Body of pancreas (tissue), 4 donors: ENCODE measurements around the gene FERMT3. TPM values are rescaled to one million over a fixed set of nuclear protein-coding genes. Genes with fewer than 3 reads are reported as not detected.

Experiments
- ATAC-seq: fragments of 150-250 bp; one replicate; pipeline ENCODE4 v1.9.1; 2016
- DNase-seq, 4 donors: peaks; one replicate each; pipeline ENCODE4 v3.0.0-alpha.2; 2019
- H3K27ac ChIP-seq, 4 donors: fragments of 200-600 bp; sonication (generic); 1 replicate in 3 of 4; 2 replicates in 1 of 4; pipeline versions ENCODE4 v1.5.1 to v1.6.1; 2016 to 2019; ENCODE audit warnings: mild to moderate bottlenecking in 1 of 4, mixed read lengths in 1 of 4, moderate library complexity in 1 of 4
- H3K27me3 ChIP-seq, 2 donors: fragments of 200-600 bp; sonication (generic); one replicate each; pipeline ENCODE4 v1.6.0; 2016; ENCODE audit warnings: mild to moderate bottlenecking in 1 of 2
- H3K36me3 ChIP-seq, 2 donors: fragments of 200-600 bp; sonication (generic); replicated peaks in 1 of 2; 2 replicates each; pipeline ENCODE4 v1.5.1; 2016; ENCODE audit warnings: low read depth in 2 of 2; ENCODE audit not compliant: insufficient read depth in 1 of 2
- H3K4me1 ChIP-seq: fragments of 200-600 bp; sonication (generic); one replicate; pipeline ENCODE4 v1.6.0; 2016
- H3K4me3 ChIP-seq, 2 donors: fragments of 200-600 bp; sonication (generic); 1 replicate in 1 of 2; 2 replicates in 1 of 2; pipeline ENCODE4 v1.5.1; 2016 to 2019
- H3K9me3 ChIP-seq, 3 donors: fragments of 200-600 bp; sonication (generic); 1 replicate in 2 of 3; 2 replicates in 1 of 3; pipeline ENCODE4 v1.5.1; 2016
- POLR2A ChIP-seq, 3 donors: fragments of 450-650 bp; IDR thresholded peaks; one replicate each; pipeline ENCODE4 v1.6.1; 2016; ENCODE audit warnings: antibody characterized with exemption in 3 of 3, mild to moderate bottlenecking in 2 of 3
- WGBS, 2 donors: methylation state at CpG; one replicate each; pipeline ENCODE4 v1.1.5; 2017; 5-methylcytosine and 5-hydroxymethylcytosine counted together
- intact Hi-C: fragments of 100-400 bp; cut with DNase I; formaldehyde crosslinking; loops from one replicate; pipeline ENCODE4 v1.15.1; 2023
- total RNA-seq, 2 donors: library from RNA; depleted of rRNA; stranded (reverse); fragments of >200 nt; gene quantifications; one replicate each; pipeline ENCODE4 v1.1.0, GENCODE V29; 2016
- TF ChIP-seq, protein P1 (sequence below), 7 experiments: fragments of 450-650 bp in 4 of 7; fragments of 200-600 bp in 3 of 7; sonication (generic) in 3 of 7; IDR thresholded peaks; one replicate each; pipeline ENCODE4 v1.5.1; 2016 to 2019; ENCODE audit warnings: antibody characterized with exemption in 7 of 7

Gene FERMT3
- total RNA-seq, 2 donors from 2014 or later, result 8.6 to 9.1 TPM

DNA sequence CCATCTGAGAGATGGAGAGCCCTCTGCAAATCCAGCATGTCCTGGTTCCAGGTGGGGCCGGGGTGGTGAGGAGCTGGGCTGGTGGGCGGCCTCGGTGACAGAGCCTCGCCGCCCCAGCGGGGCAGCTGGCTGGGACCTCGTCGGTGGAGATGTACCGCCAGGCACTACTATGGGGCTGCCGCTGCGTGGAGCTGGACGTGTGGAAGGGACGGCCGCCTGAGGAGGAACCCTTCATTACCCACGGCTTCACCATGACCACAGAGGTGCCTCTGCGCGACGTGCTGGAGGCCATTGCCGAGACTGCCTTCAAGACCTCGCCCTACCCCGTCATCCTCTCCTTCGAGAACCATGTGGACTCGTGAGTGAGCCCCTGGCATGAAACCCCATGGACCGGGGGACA lies 51.8 kb downstream of the FERMT3 start:
- no peak overlapping the region for H3K4me3 ChIP-seq
- H3K4me1 ChIP-seq, result no peaks in the 10 kb centered on the region
- no peak overlapping the region for H3K27ac ChIP-seq
- no peaks in the 10 kb centered on the region for H3K9me3 ChIP-seq
- DNase-seq, result no peak
- no peaks in the 10 kb centered on the region for H3K36me3 ChIP-seq
- TF ChIP-seq, protein P1, sequence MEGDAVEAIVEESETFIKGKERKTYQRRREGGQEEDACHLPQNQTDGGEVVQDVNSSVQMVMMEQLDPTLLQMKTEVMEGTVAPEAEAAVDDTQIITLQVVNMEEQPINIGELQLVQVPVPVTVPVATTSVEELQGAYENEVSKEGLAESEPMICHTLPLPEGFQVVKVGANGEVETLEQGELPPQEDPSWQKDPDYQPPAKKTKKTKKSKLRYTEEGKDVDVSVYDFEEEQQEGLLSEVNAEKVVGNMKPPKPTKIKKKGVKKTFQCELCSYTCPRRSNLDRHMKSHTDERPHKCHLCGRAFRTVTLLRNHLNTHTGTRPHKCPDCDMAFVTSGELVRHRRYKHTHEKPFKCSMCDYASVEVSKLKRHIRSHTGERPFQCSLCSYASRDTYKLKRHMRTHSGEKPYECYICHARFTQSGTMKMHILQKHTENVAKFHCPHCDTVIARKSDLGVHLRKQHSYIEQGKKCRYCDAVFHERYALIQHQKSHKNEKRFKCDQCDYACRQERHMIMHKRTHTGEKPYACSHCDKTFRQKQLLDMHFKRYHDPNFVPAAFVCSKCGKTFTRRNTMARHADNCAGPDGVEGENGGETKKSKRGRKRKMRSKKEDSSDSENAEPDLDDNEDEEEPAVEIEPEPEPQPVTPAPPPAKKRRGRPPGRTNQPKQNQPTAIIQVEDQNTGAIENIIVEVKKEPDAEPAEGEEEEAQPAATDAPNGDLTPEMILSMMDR (IDR thresholded peaks at IDR 0.05), result no peak
- no peak for TF ChIP-seq POLR2A (IDR thresholded peaks at IDR 0.05)
- intact Hi-C loops, result no loop called here
- no peak for ATAC-seq
- 88 to 89% methylated on average over 6 to 18 of the region's 24 CpGs for WGBS, 2 donors
- H3K27me3 ChIP-seq, result no peaks in the 10 kb centered on the region

DNA sequence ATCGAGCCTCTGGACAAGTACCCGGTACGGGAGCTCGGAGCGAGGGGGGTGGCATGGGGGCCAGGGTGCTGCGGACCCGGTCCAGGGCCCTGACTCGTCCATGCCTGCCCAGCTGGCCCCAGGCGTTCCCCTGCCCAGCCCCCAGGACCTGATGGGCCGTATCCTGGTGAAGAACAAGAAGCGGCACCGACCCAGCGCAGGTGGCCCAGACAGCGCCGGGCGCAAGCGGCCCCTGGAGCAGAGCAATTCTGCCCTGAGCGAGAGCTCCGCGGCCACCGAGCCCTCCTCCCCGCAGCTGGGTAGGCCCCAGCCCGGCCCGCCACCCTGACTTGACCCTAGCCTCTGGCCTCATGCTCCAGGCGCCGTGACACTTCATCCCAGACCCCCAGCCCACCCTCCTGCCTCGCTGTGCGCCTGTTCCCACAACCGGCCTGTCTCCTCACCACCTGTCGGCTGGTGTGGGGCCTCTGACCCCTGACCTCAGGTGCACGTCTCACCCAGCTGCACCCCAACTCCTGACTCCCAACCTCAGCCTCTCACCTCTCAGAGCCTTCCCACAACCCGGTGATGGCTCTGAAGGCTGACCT lies 52.5 kb downstream of the FERMT3 start:
- intact Hi-C loops, result no loop called here
- 93 to 94% methylated on average over 14 to 26 of the region's 32 CpGs for WGBS, 2 donors
- no peak for DNase-seq

DNA sequence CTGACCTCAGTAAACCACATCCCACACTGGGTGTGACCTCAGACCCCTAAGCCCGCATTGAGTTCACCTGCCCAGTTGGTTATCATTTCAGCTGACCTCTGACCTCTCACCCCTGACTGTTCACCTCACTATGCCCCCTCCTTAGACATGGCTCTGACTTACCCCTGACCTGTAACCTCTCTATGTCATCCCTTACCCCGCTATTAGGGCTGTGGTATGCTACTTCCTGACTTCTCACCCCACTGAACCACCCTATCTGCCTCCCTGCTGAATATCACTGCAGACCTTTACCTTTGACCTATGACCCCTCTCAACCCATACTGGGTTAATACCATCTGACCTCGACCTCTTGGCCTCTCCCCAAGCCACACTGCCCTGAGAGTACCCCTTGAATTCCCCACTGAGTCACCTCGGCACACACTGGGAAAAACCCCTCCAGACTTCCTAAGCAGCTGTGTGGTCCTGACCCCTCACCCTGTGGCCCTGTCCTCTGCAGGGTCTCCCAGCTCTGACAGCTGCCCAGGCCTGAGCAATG lies 53.1 kb downstream of the FERMT3 start:
- no peak for DNase-seq
- Histone ChIP-seq H3K27me3 (no peaks in the 10 kb centered on the region), H3K4me1 (no peaks in the 10 kb centered on the region), H3K9me3 (no peaks in the 10 kb centered on the region), H3K27ac (no peak overlapping the region), H3K36me3 (no peaks in the 10 kb centered on the region), H3K4me3 (no peak overlapping the region)
- ATAC-seq, result no peak
- intact Hi-C loops, result no loop called here
- TF ChIP-seq POLR2A (IDR thresholded peaks at IDR 0.05), result no peak
- TF ChIP-seq, protein P1 (IDR thresholded peaks at IDR 0.05), result no peak
- 81 to 82% methylated on average over 4 of the region's 4 CpGs for WGBS, 2 donors

More for the DNA sequence above, 52.5 kb downstream of the FERMT3 start:
- no peak overlapping the region for H3K4me3 ChIP-seq
- no peak overlapping the region for H3K27ac ChIP-seq
- ATAC-seq, result no peak
- no peaks in the 10 kb centered on the region for H3K36me3 ChIP-seq
- TF ChIP-seq, protein P1 (IDR thresholded peaks at IDR 0.05), result no peak
- TF ChIP-seq POLR2A (IDR thresholded peaks at IDR 0.05), result no peak
- H3K27me3 ChIP-seq, result no peaks in the 10 kb centered on the region
- H3K4me1 ChIP-seq, result no peaks in the 10 kb centered on the region
- no peaks in the 10 kb centered on the region for H3K9me3 ChIP-seq

DNA sequence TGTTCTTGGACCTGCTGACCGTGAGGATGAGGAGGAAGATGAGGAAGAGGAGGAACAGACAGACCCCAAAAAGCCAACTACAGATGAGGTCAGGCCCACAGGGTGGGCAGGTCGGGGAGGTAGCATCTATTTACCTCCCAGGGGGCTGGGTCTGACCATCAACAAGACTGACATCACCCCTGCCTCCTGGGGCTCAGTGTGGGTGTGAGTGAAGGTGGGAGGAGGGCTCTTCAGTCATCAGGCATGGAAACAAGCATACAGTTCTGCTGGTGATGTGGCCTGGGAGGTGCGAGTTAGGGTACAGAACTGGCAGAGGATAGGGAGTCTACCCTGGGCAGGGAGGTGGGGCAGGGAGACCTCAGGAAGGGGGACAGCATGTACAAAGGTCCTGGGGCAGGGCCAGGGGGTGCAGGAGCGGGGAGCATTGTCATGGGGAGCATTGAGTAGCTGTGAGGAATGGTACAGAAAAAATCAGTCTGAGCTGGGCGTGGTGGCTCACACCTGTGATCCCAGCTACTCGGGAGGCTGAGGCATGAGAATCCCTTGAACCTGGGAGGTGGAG lies 53.7 kb downstream of the FERMT3 start:
- H3K36me3 ChIP-seq, result no peaks in the 10 kb centered on the region
- no peak overlapping the region for H3K27ac ChIP-seq
- intact Hi-C loops, result no loop called here
- no peak overlapping the region for H3K4me3 ChIP-seq
- no peaks in the 10 kb centered on the region for H3K4me1 ChIP-seq
- ATAC-seq (no peak), DNase-seq (no peak)
- no peaks in the 10 kb centered on the region for H3K9me3 ChIP-seq
- TF ChIP-seq POLR2A (IDR thresholded peaks at IDR 0.05), result no peak
- TF ChIP-seq, protein P1 (IDR thresholded peaks at IDR 0.05), result no peak
- WGBS, 2 donors, result 92 to 97% methylated on average over 5 to 6 of the region's 6 CpGs
- H3K27me3 ChIP-seq, result no peaks in the 10 kb centered on the region
